Measurements from ENCODE around the gene EXOC3L4.

Gene EXOC3L4

DNA sequence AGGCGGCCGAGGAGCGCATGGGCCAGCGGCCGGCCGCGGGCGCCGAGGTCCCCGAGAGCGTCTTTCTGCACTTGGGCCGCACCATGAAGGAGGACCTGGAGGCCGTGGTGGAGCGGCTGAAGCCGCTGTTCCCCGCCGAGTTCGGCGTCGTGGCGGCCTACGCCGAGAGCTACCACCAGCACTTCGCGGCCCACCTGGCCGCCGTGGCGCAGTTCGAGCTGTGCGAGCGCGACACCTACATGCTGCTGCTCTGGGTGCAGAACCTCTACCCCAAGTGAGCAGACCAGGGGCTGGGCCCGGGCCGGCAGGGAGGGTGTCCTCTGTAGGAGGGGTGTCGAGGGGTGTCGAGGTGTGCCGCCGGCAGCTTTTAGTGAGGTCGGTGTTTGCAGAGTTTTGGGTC, 32.8 kb downstream of the EXOC3L4 start:
- DNase-seq (ENCODE audit: low spot score in 2 of 2) (no peak), ATAC-seq (no peak)
- Mint-ChIP-seq H3K4me3 (no peak overlapping the region), H3K4me1 (peaks cover 6% of the 10 kb centered on the region), H3K27ac (no peak overlapping the region), H3K9me3 (no peaks in the 10 kb centered on the region), H3K36me3 (no peaks in the 10 kb centered on the region)

DNA sequence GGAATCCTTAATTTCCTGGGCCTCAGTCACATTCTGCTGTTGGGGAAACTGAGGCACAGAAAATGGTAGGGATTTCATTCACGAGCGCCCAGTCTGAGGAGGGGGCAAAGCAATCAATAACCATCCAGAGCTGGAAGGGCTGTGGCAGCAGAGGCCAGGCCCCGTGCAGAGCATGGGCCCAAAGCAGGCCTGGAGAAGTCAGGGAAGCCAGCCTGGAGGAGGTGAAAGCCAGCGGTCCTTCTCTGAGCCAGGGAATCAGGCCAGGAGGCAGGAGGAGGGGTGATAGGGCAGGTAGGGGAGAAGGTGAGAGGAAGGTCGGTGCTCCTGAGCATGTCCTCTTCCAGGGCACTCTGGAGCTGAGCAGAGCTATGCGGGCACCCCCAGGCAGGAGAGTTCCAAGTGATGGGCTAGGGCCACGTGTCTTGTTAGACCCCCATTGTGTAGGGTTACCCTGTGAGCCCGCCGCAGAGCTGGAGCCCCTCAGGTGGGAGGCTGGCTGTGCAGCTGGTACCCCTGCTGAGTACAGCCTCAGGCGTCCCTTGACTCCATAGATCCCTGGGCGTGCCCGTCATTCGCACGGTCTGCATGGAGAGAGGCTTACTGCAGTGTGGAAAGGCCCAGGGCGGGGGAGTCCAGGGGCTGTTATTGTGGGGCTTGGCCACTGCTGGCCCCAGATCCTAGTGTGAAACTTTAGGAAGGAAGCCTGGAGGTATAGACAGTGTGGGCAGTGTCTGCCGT, 33.5 kb downstream of the EXOC3L4 start:
- no peaks in the 10 kb centered on the region for H3K9me3 Mint-ChIP-seq
- no peak for ATAC-seq
- H3K4me3 Mint-ChIP-seq: no peak overlapping the region
- no peaks in the 10 kb centered on the region for H3K36me3 Mint-ChIP-seq
- no peak overlapping the region for H3K27ac Mint-ChIP-seq
- H3K4me1 Mint-ChIP-seq: peaks cover 6% of the 10 kb centered on the region
- DNase-seq (ENCODE audit: low spot score in 2 of 2): no peak

DNA sequence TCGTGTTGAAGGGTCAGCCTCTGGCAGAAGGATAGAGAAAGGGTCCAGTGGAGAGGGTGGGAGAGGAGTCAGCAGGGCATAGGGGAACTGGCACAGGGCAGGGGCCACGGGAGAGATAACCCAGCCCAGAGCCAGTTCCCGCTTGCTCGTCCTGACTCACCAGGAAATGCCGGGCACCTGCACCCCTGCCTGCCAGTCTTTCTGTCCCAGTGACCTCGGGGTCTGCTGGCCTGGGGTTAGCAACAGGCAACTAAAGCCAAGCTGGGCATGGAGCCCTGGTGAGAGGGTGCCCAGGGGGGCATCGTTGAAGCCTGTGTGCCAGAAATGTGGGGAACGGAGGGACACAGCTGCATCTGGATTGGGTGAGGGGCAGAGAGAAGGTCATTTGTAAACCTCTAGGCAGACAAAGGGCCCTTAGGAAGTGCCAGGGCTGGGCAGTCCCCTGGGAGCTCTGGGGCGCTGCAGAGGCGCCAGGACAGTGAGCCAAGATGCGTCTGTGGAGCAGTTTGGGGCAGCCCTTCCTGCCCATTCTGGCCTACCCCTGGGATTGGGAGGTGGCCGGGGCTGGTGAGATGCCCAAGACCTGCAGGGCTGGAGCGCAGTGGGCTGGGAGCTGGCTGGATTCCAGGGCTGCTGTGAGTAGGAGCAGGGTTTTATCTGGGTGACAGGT, 34.2 kb downstream of the EXOC3L4 start:
- Mint-ChIP-seq H3K27ac (no peak overlapping the region), H3K36me3 (no peaks in the 10 kb centered on the region), H3K4me3 (no peak overlapping the region), H3K9me3 (no peaks in the 10 kb centered on the region), H3K4me1 (peaks cover 6% of the 10 kb centered on the region)
- ATAC-seq (no peak), DNase-seq (ENCODE audit: low spot score in 2 of 2) (no peak)

DNA sequence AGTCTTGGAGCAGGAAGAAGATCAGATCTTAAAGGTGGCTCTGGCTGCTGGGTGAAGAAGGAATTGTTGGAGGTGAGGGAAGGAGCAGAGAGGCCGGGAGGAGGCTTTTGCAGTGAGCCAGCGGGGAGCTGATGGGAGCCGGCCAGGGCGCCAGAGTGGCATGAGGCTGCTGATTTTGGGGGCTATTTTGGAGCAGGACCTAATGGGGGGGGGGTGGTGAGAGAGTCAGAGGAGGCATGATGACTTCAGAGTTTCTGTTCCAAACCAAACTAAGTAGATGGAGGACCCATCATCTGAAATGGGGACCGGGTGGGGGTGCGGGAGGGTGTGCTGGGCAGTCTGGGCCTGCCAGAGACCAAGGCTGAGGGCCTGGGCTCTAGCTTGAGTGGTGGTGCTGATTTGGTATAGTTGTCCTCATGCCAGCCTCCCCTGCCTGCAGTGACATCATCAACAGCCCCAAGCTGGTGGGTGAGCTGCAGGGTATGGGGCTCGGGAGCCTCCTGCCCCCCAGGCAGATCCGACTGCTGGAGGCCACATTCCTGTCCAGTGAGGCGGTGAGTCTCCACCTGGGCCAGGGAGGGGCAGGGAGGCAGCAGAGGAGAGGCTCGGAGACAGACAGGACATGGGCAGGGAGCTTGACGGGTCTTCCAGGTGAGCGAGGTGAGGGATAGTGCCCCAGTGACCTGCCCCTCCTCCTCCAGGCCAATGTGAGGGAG, 34.9 kb downstream of the EXOC3L4 start:
- H3K27ac Mint-ChIP-seq: no peak overlapping the region
- H3K4me1 Mint-ChIP-seq: peaks cover under 1% of the 10 kb centered on the region
- DNase-seq (ENCODE audit: low spot score in 2 of 2) (no peak), ATAC-seq (no peak)
- no peak overlapping the region for H3K4me3 Mint-ChIP-seq
- H3K9me3 Mint-ChIP-seq: no peaks in the 10 kb centered on the region
- H3K36me3 Mint-ChIP-seq: no peaks in the 10 kb centered on the region

DNA sequence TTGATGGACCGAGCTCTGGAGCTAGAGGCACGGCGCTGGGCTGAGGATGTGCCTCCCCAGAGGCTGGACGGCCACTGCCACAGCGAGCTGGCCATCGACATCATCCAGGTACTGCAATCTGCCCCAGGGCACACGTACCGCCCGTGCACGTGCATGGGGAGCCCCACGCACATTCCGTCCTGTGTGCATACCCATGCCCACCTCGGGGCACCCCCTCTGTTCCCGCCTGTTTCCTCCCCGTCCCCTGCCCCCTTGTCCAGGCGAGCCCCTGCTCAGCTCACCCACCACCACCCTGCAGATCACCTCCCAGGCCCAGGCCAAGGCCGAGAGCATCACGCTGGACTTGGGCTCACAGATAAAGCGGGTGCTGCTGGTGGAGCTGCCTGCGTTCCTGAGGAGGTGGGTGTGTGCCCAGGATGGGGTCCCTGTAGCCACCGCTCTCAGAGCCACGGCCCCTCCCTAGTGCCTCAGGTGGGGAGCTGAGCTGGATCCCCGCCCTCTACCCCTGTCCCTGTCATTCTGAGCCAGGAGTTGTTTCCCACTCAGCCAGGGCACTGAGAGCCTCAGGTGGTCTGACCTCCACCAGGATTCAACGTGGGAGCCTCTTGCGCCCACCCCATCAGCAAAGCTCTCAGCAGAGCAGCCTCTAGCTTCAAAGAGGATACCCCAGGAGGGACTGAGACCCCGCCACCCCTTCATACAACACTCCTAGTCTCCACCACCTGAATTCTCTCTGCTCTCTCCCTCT, 35.7 kb downstream of the EXOC3L4 start:
- Mint-ChIP-seq H3K27ac (no peak overlapping the region), H3K4me3 (no peak overlapping the region), H3K36me3 (no peaks in the 10 kb centered on the region), H3K9me3 (no peaks in the 10 kb centered on the region), H3K4me1 (no peaks in the 10 kb centered on the region)
- DNase-seq (ENCODE audit: low spot score in 2 of 2) (no peak), ATAC-seq (no peak)

DNA sequence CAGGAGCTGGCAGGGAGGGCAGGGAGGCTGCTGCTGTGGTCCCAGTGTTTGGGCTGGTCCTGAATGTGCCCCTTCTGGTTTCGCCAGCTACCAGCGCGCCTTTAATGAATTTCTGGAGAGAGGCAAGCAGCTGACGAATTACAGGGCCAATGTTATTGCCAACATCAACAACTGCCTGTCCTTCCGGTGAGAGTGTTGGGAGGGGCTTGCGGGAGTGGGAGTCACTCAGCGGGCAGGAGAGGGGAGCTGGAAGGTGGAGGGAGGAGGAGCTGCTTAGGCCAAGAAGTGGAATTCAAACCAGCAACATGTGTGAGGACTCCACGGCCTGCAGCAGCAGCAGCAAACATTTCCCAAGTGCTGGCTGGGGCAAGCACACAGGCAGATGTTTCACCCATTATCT, 36.4 kb downstream of the EXOC3L4 start:
- Mint-ChIP-seq H3K4me1 (no peaks in the 10 kb centered on the region), H3K27ac (no peak overlapping the region), H3K4me3 (no peak overlapping the region), H3K9me3 (no peaks in the 10 kb centered on the region), H3K36me3 (no peaks in the 10 kb centered on the region)
- no peak for ATAC-seq
- DNase-seq (ENCODE audit: low spot score in 2 of 2): no peak

DNA sequence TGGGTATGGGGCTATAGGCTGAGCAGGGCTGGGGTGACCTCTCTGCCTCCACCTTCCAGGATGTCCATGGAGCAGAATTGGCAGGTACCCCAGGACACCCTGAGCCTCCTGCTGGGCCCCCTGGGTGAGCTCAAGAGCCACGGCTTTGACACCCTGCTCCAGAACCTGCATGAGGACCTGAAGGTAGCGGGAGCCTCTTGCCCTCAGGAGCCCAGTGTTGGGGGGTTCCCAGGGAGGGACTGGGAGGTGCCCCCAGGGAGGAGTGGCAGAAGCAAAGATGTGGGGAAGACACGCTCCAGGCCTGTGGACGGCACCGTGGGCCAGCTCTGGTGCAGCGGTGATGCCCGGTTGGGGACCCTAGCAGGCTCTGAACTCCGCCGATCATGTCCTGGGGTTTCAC, 37.1 kb downstream of the EXOC3L4 start:
- ATAC-seq: no peak
- H3K4me3 Mint-ChIP-seq: no peak overlapping the region

DNA sequence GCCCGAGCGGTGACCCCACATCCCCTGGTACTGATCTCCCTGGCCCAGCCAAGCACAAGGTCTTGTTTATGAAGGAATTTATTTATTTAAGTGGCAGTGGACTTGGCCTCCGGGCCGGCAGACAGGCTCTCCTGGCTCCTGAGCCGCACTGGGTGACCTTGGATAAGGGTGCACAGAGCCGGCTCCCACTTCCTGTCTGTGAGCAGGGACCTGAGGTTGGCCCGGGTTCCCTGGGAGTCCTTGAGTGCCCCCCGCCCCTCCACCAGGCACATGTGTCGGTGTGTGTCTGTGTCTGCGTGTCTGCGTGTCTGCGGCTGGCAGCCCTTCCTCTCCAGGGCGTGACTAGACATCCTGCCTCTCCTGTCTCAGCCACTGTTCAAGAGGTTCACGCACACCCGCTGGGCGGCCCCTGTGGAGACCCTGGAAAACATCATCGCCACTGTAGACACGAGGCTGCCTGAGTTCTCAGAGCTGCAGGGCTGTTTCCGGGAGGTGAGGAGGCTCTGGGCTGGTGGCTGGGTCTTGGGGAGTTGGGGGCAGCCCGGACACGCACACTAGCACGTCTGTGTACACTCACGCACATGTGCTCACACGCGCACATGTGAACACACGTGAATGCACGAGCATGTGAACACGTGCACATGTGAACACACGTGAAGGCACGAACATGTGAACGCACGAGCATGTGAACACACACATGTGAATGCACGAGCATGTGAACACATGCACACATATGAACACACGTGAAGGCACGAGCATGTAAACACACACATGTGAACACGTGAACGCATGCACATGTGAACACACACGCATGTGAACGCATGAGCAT, 38.1 kb downstream of the EXOC3L4 start:
- Mint-ChIP-seq H3K4me3 (no peak overlapping the region), H3K4me1 (no peaks in the 10 kb centered on the region), H3K9me3 (no peaks in the 10 kb centered on the region), H3K36me3 (no peaks in the 10 kb centered on the region), H3K27ac (no peak overlapping the region)
- DNase-seq (ENCODE audit: low spot score in 2 of 2) (no peak), ATAC-seq (no peak)

More for the DNA sequence above, 37.1 kb downstream of the EXOC3L4 start:
- Mint-ChIP-seq H3K36me3 (no peaks in the 10 kb centered on the region), H3K4me1 (no peaks in the 10 kb centered on the region), H3K9me3 (no peaks in the 10 kb centered on the region), H3K27ac (no peak overlapping the region)
- no peak for DNase-seq (ENCODE audit: low spot score in 2 of 2)

DNA sequence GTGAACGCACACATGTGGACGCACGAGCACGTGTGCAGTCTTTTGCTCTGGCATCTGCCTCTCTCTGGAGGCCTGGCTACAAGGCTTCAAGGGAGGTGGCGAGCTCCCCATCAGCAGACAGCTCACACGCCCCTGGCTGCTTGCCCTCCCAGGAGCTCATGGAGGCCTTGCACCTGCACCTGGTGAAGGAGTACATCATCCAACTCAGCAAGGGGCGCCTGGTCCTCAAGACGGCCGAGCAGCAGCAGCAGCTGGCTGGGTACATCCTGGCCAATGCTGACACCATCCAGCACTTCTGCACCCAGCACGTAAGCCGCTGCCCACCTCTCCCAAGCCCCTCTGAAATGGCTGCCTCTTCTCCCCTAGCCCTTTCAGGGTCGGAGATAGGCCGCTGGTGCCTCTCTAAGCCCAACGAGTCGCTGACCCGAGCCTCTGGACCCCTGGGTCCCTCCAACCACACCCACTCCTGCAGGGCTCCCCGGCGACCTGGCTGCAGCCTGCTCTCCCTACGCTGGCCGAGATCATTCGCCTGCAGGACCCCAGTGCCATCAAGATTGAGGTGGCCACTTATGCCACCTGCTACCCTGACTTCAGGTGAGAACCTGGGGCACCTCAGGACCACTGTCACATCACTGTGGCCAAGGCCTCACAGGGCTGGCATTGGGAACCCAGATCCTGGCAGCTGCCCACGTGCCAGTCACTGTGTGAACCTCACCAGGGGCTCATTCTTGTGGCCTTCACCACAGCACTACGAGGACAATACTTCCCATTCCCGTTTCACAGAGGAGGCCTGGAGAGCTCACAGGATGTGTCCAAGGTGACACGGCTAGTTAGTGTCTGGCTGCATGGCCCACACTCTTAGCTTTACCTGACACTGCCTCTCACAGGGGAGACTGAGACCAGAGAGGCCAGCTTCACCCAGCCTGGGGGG, 39.0 kb downstream of the EXOC3L4 start:
- no peaks in the 10 kb centered on the region for H3K4me1 Mint-ChIP-seq
- no peaks in the 10 kb centered on the region for H3K36me3 Mint-ChIP-seq
- DNase-seq (ENCODE audit: low spot score in 2 of 2): no peak
- no peak overlapping the region for H3K27ac Mint-ChIP-seq
- no peaks in the 10 kb centered on the region for H3K9me3 Mint-ChIP-seq
- no peak for ATAC-seq
- no peak overlapping the region for H3K4me3 Mint-ChIP-seq

DNA sequence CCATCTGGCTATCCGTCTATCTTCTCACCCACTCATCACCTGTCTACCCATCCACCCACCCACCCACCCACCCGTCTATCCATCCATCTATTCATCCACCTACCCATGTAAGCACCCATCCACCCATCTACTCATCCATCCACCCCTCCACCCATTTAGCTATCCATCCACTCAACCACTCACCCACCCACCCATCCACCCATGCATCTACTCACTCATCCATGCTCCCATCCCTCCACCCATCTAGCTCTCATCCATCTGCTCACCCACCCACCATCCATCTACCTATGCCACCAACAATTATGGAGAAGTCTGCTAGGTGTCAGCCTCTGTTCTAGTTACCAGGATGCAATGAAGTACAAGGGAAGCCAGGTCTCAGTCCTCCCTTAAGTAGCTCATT, 39.9 kb downstream of the EXOC3L4 start:
- H3K27ac Mint-ChIP-seq: no peak overlapping the region
- H3K4me3 Mint-ChIP-seq: no peak overlapping the region

DNA sequence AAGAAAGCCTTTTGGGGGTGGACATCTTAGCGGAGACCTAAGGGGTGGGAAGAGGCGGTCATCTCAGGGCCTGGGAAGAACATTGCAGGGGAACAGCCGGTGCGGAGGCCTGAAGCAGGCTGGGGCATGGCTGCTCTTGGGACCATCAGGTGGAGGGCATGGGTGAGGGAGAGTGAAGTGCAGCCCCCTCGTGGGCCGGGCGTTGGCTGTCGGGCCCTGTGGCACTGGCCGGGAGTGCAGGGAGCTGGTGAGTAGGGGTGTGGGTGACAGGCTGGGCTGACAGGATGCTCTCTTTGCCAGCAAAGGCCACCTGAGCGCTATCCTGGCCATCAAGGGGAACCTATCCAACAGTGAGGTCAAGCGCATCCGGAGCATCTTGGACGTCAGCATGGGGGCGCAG, 40.4 kb downstream of the EXOC3L4 start:
- no peaks in the 10 kb centered on the region for H3K9me3 Mint-ChIP-seq
- H3K4me1 Mint-ChIP-seq: no peaks in the 10 kb centered on the region
- H3K4me3 Mint-ChIP-seq: no peak overlapping the region
- ATAC-seq (no peak), DNase-seq (ENCODE audit: low spot score in 2 of 2) (no peak)
- no peak overlapping the region for H3K27ac Mint-ChIP-seq
- H3K36me3 Mint-ChIP-seq: no peaks in the 10 kb centered on the region

More for the DNA sequence above, 39.9 kb downstream of the EXOC3L4 start:
- no peaks in the 10 kb centered on the region for H3K36me3 Mint-ChIP-seq
- no peaks in the 10 kb centered on the region for H3K4me1 Mint-ChIP-seq
- DNase-seq (ENCODE audit: low spot score in 2 of 2) (no peak), ATAC-seq (no peak)
- H3K9me3 Mint-ChIP-seq: no peaks in the 10 kb centered on the region

DNA sequence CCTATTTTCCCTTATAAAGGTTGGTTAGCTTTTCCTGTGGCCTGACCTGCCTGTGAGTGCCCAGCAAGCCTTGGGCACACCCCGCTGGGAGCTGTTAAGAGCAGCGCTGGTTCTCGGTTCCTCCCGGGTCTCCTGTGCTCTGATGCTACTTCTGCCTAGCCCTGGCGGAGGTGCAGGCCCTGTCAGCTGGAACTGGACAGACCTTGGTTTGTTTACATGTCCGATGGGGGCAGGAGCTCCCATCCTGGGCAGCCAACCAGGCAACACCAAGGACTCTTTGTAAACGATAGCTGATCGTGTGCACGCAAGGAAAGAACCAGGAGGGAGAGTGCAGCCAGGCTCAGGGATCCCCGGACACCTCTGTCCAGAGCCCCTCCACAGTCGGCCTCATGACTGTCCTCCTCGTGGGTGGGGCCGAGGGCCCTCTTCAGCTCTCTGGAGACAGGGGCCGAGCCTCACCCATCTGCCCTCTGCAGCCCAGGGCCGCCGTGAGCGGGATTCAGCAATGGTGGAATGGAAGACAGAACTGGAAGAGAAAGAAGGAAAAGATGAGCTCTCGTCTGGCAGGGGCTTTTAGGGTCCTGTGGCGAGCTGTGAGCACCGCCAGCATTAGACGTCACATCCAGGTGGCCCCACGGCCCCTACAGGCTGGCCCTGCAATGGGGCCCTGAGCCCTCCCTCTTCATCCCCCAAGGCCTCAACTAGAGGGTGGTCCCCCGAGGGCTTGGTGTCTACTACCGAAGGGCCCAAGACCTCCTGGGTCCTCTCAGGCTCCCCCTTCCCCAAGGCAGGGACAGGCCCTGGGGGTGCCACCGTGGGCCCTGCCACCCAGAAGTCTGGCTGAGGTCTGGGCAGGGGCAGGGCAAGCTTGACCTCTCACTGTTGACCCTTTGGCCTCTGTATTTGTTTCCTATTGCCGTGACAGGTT, 41.1 kb downstream of the EXOC3L4 start:
- Mint-ChIP-seq H3K9me3 (no peaks in the 10 kb centered on the region), H3K36me3 (no peaks in the 10 kb centered on the region), H3K4me1 (peaks cover 5% of the 10 kb centered on the region), H3K27ac (no peak overlapping the region), H3K4me3 (no peak overlapping the region)
- DNase-seq (ENCODE audit: low spot score in 2 of 2) (no peak), ATAC-seq (no peak)
